GM23338 (cell line): ENCODE results near the gene GRM3.

Experiments used
- CREB1 ChIP-seq: fragments of 250-450 bp; sonication (Bioruptor Pico); IDR thresholded peaks from 2 replicates; pipeline ENCODE4 v1.5.0; 2020; ENCODE audit warnings: low read depth, mild to moderate bottlenecking, moderate library complexity
- CTCF ChIP-seq, 2 experiments: fragments of 200-600 bp in 1 of 2; sonication (generic) in 1 of 2; conservative IDR thresholded peaks; 2 replicates each; pipeline versions ENCODE4 v1.5.1 to v1.6.1; 2016 to 2017; ENCODE audit warnings: antibody characterized with exemption in 2 of 2, low read depth in 2 of 2, mild to moderate bottlenecking in 2 of 2, moderate library complexity in 1 of 2
- EZH2 ChIP-seq: fragments of 200-600 bp; sonication (generic); IDR thresholded peaks from one replicate; pipeline ENCODE4 v1.8.0; 2017; ENCODE audit warnings: antibody characterized with exemption, mild to moderate bottlenecking, low read depth; ENCODE audit not compliant: unreplicated experiment
- EZH2phosphoT487 ChIP-seq: fragments of 200-600 bp; sonication (generic); IDR thresholded peaks from one replicate; pipeline ENCODE4 v1.8.1; 2018; ENCODE audit warnings: antibody characterized with exemption; ENCODE audit not compliant: unreplicated experiment
- JUNB ChIP-seq: IDR thresholded peaks from one replicate; pipeline ENCODE4 v1.6.1; 2016; ENCODE audit warnings: antibody characterized with exemption; ENCODE audit not compliant: unreplicated experiment
- NANOG ChIP-seq: IDR thresholded peaks from 2 replicates; pipeline ENCODE4 v1.6.1; 2016; ENCODE audit warnings: antibody characterized with exemption, borderline replicate concordance
- POLR2AphosphoS5 ChIP-seq: IDR thresholded peaks from 2 replicates; pipeline ENCODE4 v1.6.1; 2016; ENCODE audit warnings: antibody characterized with exemption, low read depth
- REST ChIP-seq: IDR thresholded peaks from one replicate; pipeline ENCODE4 v1.6.1; 2018; ENCODE audit warnings: antibody characterized with exemption; ENCODE audit not compliant: unreplicated experiment
- STAT1 ChIP-seq: IDR thresholded peaks from one replicate; pipeline ENCODE4 v1.6.1; 2016; ENCODE audit warnings: antibody characterized with exemption; ENCODE audit not compliant: unreplicated experiment
- ZNF114 ChIP-seq: fragments of 250-450 bp; sonication (Bioruptor Pico); IDR thresholded peaks from 2 replicates; pipeline ENCODE4 v1.5.0; 2020; ENCODE audit warnings: mild to moderate bottlenecking, moderate library complexity
- ZNF331 ChIP-seq: fragments of 250-450 bp; sonication (Bioruptor Pico); IDR thresholded peaks from 2 replicates; pipeline ENCODE4 v1.5.0; 2020; ENCODE audit warnings: low read depth, mild to moderate bottlenecking, moderate library complexity
- TF ChIP-seq, protein P1 (sequence below): fragments of 250-450 bp; sonication (Bioruptor Pico); IDR thresholded peaks from 2 replicates; pipeline ENCODE4 v1.5.0; 2020; ENCODE audit warnings: mild to moderate bottlenecking, moderate library complexity
- TF ChIP-seq, protein P2 (sequence below): IDR thresholded peaks from 2 replicates; pipeline ENCODE4 v1.6.1; 2016; ENCODE audit warnings: antibody characterized with exemption

DNA sequence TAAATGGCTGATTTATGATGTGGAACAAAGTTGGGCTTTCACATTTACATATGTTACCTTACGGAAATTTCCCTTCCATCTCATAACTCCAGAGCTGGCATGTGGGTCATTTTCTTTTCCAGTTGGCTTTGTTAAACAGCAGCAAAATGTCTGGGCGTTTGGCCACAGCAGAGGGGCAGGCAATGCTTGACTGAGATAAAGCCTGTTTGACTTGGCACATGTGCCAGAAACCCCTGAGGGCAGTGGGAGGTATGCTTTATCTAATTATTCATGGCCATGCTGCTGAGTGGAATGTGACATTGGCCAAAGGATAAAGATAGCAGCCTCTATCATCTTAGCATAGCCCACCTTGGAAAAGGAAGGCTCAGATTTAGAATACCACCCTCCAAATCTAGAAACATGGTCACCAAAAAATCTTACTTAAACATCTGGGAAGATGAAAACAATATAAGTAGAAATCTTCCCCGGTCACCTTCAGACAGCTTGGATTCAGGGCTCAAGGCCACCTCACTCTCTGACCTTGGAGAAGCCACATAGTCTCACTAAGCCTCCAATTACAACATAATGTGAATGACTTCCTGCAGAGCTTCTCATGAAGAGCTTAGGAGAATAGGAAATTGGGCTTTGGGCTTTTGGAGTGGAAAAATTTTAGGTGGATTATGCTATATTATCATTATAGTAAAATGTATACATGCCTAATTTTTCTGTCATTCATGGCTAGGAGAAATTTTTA lies 101.5 kb downstream of the GRM3 start:
- TF ChIP-seq CTCF (conservative IDR thresholded peaks at IDR 0.05; ENCODE audit: low read depth in 2 of 2) (no peak), EZH2 (no peak), CREB1 (no peak), REST (no peak), POLR2AphosphoS5 (no peak), EZH2phosphoT487 (no peak), JUNB (no peak), ZNF114 (CRISPR knock-in tag) (no peak), NANOG (no peak), ZNF331 (no peak), STAT1 (no peak)
- TF ChIP-seq, protein P1, sequence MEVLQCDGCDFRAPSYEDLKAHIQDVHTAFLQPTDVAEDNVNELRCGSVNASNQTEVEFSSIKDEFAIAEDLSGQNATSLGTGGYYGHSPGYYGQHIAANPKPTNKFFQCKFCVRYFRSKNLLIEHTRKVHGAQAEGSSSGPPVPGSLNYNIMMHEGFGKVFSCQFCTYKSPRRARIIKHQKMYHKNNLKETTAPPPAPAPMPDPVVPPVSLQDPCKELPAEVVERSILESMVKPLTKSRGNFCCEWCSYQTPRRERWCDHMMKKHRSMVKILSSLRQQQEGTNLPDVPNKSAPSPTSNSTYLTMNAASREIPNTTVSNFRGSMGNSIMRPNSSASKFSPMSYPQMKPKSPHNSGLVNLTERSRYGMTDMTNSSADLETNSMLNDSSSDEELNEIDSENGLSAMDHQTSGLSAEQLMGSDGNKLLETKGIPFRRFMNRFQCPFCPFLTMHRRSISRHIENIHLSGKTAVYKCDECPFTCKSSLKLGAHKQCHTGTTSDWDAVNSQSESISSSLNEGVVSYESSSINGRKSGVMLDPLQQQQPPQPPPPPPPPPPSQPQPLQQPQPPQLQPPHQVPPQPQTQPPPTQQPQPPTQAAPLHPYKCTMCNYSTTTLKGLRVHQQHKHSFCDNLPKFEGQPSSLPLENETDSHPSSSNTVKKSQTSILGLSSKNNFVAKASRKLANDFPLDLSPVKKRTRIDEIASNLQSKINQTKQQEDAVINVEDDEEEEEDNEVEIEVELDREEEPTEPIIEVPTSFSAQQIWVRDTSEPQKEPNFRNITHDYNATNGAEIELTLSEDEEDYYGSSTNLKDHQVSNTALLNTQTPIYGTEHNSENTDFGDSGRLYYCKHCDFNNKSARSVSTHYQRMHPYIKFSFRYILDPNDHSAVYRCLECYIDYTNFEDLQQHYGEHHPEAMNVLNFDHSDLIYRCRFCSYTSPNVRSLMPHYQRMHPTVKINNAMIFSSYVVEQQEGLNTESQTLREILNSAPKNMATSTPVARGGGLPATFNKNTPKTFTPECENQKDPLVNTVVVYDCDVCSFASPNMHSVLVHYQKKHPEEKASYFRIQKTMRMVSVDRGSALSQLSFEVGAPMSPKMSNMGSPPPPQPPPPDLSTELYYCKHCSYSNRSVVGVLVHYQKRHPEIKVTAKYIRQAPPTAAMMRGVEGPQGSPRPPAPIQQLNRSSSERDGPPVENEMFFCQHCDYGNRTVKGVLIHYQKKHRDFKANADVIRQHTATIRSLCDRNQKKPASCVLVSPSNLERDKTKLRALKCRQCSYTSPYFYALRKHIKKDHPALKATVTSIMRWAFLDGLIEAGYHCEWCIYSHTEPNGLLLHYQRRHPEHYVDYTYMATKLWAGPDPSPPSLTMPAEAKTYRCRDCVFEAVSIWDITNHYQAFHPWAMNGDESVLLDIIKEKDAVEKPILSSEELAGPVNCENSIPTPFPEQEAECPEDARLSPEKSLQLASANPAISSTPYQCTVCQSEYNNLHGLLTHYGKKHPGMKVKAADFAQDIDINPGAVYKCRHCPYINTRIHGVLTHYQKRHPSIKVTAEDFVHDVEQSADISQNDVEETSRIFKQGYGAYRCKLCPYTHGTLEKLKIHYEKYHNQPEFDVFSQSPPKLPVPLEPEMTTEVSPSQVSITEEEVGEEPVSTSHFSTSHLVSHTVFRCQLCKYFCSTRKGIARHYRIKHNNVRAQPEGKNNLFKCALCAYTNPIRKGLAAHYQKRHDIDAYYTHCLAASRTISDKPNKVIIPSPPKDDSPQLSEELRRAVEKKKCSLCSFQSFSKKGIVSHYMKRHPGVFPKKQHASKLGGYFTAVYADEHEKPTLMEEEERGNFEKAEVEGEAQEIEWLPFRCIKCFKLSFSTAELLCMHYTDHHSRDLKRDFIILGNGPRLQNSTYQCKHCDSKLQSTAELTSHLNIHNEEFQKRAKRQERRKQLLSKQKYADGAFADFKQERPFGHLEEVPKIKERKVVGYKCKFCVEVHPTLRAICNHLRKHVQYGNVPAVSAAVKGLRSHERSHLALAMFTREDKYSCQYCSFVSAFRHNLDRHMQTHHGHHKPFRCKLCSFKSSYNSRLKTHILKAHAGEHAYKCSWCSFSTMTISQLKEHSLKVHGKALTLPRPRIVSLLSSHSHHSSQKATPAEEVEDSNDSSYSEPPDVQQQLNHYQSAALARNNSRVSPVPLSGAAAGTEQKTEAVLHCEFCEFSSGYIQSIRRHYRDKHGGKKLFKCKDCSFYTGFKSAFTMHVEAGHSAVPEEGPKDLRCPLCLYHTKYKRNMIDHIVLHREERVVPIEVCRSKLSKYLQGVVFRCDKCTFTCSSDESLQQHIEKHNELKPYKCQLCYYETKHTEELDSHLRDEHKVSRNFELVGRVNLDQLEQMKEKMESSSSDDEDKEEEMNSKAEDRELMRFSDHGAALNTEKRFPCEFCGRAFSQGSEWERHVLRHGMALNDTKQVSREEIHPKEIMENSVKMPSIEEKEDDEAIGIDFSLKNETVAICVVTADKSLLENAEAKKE (CRISPR knock-in tag) = no peak
- TF ChIP-seq, protein P2, sequence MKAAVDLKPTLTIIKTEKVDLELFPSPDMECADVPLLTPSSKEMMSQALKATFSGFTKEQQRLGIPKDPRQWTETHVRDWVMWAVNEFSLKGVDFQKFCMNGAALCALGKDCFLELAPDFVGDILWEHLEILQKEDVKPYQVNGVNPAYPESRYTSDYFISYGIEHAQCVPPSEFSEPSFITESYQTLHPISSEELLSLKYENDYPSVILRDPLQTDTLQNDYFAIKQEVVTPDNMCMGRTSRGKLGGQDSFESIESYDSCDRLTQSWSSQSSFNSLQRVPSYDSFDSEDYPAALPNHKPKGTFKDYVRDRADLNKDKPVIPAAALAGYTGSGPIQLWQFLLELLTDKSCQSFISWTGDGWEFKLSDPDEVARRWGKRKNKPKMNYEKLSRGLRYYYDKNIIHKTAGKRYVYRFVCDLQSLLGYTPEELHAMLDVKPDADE = no peak
